CD4-positive, alpha-beta T cell treated with Interleukin-4 for 1 hour (primary cell): ENCODE measurements around the gene NTN3.

Source experiments
- DNase-seq, 2 donors: peaks; one replicate each; pipeline ENCODE4 v3.0.0-alpha.2; 2020 to 2022

NTN3 gene

GRCh38 chr16:2480948-2481347 lies 9.9 kb downstream of the NTN3 start:
- no peak for DNase-seq

- DNase-seq = no peak
Measured at GRCh38 chr16:2481676-2482075, 10.6 kb downstream of the NTN3 start.

- DNase-seq = no peak
Measured at GRCh38 chr16:2482249-2482648, 11.2 kb downstream of the NTN3 start.

GRCh38 chr16:2482708-2483534 lies 11.8 kb downstream of the NTN3 start:
- no peak for DNase-seq

- DNase-seq = no peak
Measured at GRCh38 chr16:2483939-2484897, 13.1 kb downstream of the NTN3 start.

- DNase-seq = no peak
Measured at GRCh38 chr16:2484898-2485508, 13.9 kb downstream of the NTN3 start.

- DNase-seq = no peak
Measured at GRCh38 chr16:2485811-2486507, 14.9 kb downstream of the NTN3 start.

- peak; percentile 87 to 90 for DNase-seq
Measured at GRCh38 chr16:2486645-2487516, 15.8 kb downstream of the NTN3 start.

GRCh38 chr16:2487517-2487842 lies 16.4 kb downstream of the NTN3 start:
- no peak for DNase-seq

GRCh38 chr16:2487903-2488531 lies 16.9 kb downstream of the NTN3 start:
- no peak for DNase-seq

GRCh38 chr16:2489581-2489980 lies 18.5 kb downstream of the NTN3 start:
- no peak for DNase-seq

GRCh38 chr16:2490190-2491105 lies 19.4 kb downstream of the NTN3 start:
- no peak for DNase-seq

- no peak for DNase-seq
Measured at GRCh38 chr16:2492292-2492691, 21.2 kb downstream of the NTN3 start.

- DNase-seq = no peak
Measured at GRCh38 chr16:2493605-2494004, 22.5 kb downstream of the NTN3 start.

- DNase-seq = no peak
Measured at GRCh38 chr16:2494616-2495015, 23.5 kb downstream of the NTN3 start.

- DNase-seq = no peak
Measured at GRCh38 chr16:2495041-2495440, 23.9 kb downstream of the NTN3 start.

- no peak for DNase-seq
Measured at GRCh38 chr16:2496223-2497115, 25.4 kb downstream of the NTN3 start.

GRCh38 chr16:2497116-2497630 lies 26.1 kb downstream of the NTN3 start:
- no peak for DNase-seq
